GM19025 (cell line): Measurements from ENCODE around the gene GRHPR.
"Not testable (repeated sequence)": the region's sequence is repeated elsewhere in the genome, so short reads cannot be mapped to it uniquely, and the experiment has no call there.

Experiments
- ATAC-seq: cut with Tn5 transposase; IDR thresholded peaks from one replicate; pipeline ENCODE4 v1.9.1; 2021; ENCODE audit warnings: mild to moderate bottlenecking, low read depth, moderate library complexity; ENCODE audit not compliant: unreplicated experiment

GRHPR gene

DNA sequence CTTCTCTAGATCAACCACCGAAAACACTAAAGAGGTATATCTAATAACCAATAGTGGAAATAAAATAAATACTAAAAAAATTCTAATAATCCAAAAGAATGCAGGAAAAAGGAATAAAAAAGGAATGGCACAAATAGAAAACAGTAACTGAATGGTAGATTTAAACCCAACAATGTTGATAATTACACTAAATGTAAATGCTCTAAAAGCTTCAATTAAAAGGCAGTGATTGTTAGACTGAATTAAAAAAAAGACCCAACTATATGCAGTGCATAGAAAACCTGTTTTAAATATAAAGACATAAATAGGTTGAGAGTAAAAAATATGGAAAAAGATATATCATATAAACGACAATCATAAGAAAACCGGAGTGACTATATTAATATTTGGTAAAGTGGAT lies 51.9 kb downstream of the GRHPR start:
- no peak for ATAC-seq

GRCh38 chr9:37476930-37477329 lies 54.4 kb downstream of the GRHPR start:
- no peak for ATAC-seq

DNA sequence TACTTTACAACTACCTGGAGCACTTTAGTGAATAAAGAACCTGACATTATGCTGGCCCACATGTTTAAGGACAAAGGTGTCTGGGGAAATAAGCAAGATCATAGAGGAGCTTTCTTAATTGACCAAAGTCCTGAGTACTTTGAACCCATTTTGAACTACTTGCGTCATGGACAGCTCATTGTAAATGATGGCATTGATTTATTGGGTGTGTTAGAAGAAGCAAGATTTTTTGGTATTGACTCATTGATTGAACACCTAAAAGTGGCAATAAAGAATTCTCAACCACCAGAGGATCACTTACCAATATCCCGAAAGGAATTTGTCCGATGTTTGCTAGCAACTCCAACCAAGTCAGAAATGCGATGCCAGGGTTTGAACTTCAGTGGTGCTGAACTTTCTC lies 54.9 kb downstream of the GRHPR start:
- ATAC-seq: not testable (repeated sequence)

- not testable (repeated sequence) for ATAC-seq
Observed at GRCh38 chr9:37477987-37478619, 55.6 kb downstream of the GRHPR start.

- ATAC-seq: no peak
Observed at GRCh38 chr9:37480759-37481158, 58.3 kb downstream of the GRHPR start.

GRCh38 chr9:37485389-37486255 lies 63.1 kb downstream of the GRHPR start, which contains the start of gene POLR1E:
Gene POLR1E (plus strand): TSS chr9:37485948. CDS start chr9:37486048, 100 bp downstream.
- ATAC-seq: peak; percentile 97

- ATAC-seq: no peak
Observed at GRCh38 chr9:37486256-37486615, 63.7 kb downstream of the GRHPR start.
